Type B pancreatic cell (in vitro differentiated cells): ENCODE measurements around the gene SBF1. TPM values are rescaled to one million over a fixed set of nuclear protein-coding genes. Genes with fewer than 3 reads are reported as not detected.

Experiments
- DNase-seq: peaks from one replicate; pipeline ENCODE4 v3.0.0; 2021; ENCODE audit warnings: mixed read lengths; ENCODE audit not compliant: unreplicated experiment; ENCODE audit errors: extremely low spot score
- H3K27ac Mint-ChIP-seq: 2 replicates; pipeline ENCODE4 v1.8.0; 2021; ENCODE audit warnings: mild to moderate bottlenecking, mixed read lengths
- H3K27me3 Mint-ChIP-seq: 2 replicates; pipeline ENCODE4 v1.8.0; 2021; ENCODE audit warnings: mixed read lengths
- H3K36me3 Mint-ChIP-seq: 2 replicates; pipeline ENCODE4 v1.8.0; 2021; ENCODE audit warnings: mixed read lengths
- H3K4me1 Mint-ChIP-seq: one replicate; pipeline ENCODE4 v1.8.0; 2021; ENCODE audit warnings: mixed read lengths; ENCODE audit not compliant: unreplicated experiment
- H3K4me3 Mint-ChIP-seq: 2 replicates; pipeline ENCODE4 v1.8.0; 2021; ENCODE audit warnings: mild to moderate bottlenecking, mixed read lengths
- H3K9me3 Mint-ChIP-seq: 2 replicates; pipeline ENCODE4 v1.8.0; 2021; ENCODE audit warnings: mixed read lengths
- CTCF ChIP-seq: fragments of 200-600 bp; sonication (generic); conservative IDR thresholded peaks from 2 replicates; pipeline ENCODE4 v1.5.0; 2021; ENCODE audit warnings: antibody characterized with exemption, mild to moderate bottlenecking
- total RNA-seq: library from RNA; stranded (reverse); gene quantifications from 2 replicates; pipeline ENCODE4 v1.2.1, GENCODE V29; 2021; ENCODE audit warnings: low replicate concordance

SBF1 gene
- total RNA-seq, 1 donor from 2014 or later: 119 TPM

- Mint-ChIP-seq H3K36me3 (no peaks in the 10 kb centered on the region), H3K4me1 (peaks cover 13% of the 10 kb centered on the region), H3K27ac (no peak overlapping the region), H3K27me3 (no peaks in the 10 kb centered on the region), H3K4me3 (no peak overlapping the region), H3K9me3 (no peaks in the 10 kb centered on the region)
- no peak for TF ChIP-seq CTCF
- no peak for DNase-seq
These were observed 22.3 kb upstream of the SBF1 start for GRCh38 chr22:50497093-50497492.

GRCh38 chr22:50490531-50491308 is 15.9 kb upstream of the SBF1 start:
- Mint-ChIP-seq H3K36me3 (no peaks in the 10 kb centered on the region), H3K4me3 (no peak overlapping the region), H3K27me3 (peaks cover 11% of the 10 kb centered on the region), H3K9me3 (no peaks in the 10 kb centered on the region), H3K27ac (no peak overlapping the region), H3K4me1 (peaks cover 9% of the 10 kb centered on the region)
- DNase-seq: no peak
- TF ChIP-seq CTCF: no peak

GRCh38 chr22:50489363-50490243 is 14.8 kb upstream of the SBF1 start:
- H3K27ac Mint-ChIP-seq: no peak overlapping the region
- no peak for DNase-seq
- H3K36me3 Mint-ChIP-seq: no peaks in the 10 kb centered on the region
- H3K4me3 Mint-ChIP-seq: no peak overlapping the region
- no peak for TF ChIP-seq CTCF
- peaks cover 12% of the 10 kb centered on the region for H3K27me3 Mint-ChIP-seq
- no peaks in the 10 kb centered on the region for H3K9me3 Mint-ChIP-seq
- H3K4me1 Mint-ChIP-seq: peaks cover 9% of the 10 kb centered on the region

GRCh38 chr22:50488886-50489285 is 14.1 kb upstream of the SBF1 start:
- Mint-ChIP-seq H3K4me1 (peaks cover 9% of the 10 kb centered on the region), H3K4me3 (no peak overlapping the region), H3K27me3 (peaks cover 12% of the 10 kb centered on the region), H3K36me3 (no peaks in the 10 kb centered on the region), H3K9me3 (no peaks in the 10 kb centered on the region), H3K27ac (no peak overlapping the region)
- DNase-seq: no peak
- no peak for TF ChIP-seq CTCF

GRCh38 chr22:50488006-50488677 is 13.3 kb upstream of the SBF1 start:
- Mint-ChIP-seq H3K4me1 (peaks cover 9% of the 10 kb centered on the region), H3K9me3 (no peaks in the 10 kb centered on the region), H3K27ac (no peak overlapping the region), H3K36me3 (no peaks in the 10 kb centered on the region), H3K4me3 (no peak overlapping the region), H3K27me3 (peaks cover 12% of the 10 kb centered on the region)
- no peak for DNase-seq
- TF ChIP-seq CTCF: no peak
